Stimulated activated naive B cell treated with anti-CD40 and anti-IgM and Interleukin-4, amounts not matched to agents 10 μg/mL and 1 μg/mL and 100 μg/mL, for 72 hours (primary cell): ENCODE measurements around the gene TSFM.

Source experiments
- ATAC-seq, 2 donors: fragments of 150-1000 bp; cut with Tn5 transposase; replicated peaks; 2 replicates each; pipeline ENCODE4 v1.10.0; 2021; ENCODE audit warnings: moderate library complexity in 1 of 2
- DNase-seq: peaks from one replicate; pipeline ENCODE4 v3.0.0; 2021
- H3K27ac Mint-ChIP-seq: one replicate; pipeline ENCODE4 v1.8.0; 2022; ENCODE audit warnings: mild to moderate bottlenecking, mixed read lengths
- H3K27me3 Mint-ChIP-seq, 2 donors: one replicate each; pipeline ENCODE4 v1.8.0; 2022; ENCODE audit warnings: mixed read lengths in 2 of 2
- H3K36me3 Mint-ChIP-seq, 2 donors: one replicate each; pipeline ENCODE4 v1.8.0; 2022; ENCODE audit warnings: mixed read lengths in 2 of 2, mild to moderate bottlenecking in 1 of 2
- H3K4me1 Mint-ChIP-seq, 2 donors: one replicate each; pipeline ENCODE4 v1.8.0; 2022; ENCODE audit warnings: mixed read lengths in 2 of 2, mild to moderate bottlenecking in 1 of 2
- H3K4me3 Mint-ChIP-seq, 2 donors: one replicate each; pipeline ENCODE4 v1.8.0; 2022; ENCODE audit warnings: mild to moderate bottlenecking in 2 of 2, mixed read lengths in 2 of 2, moderate library complexity in 1 of 2
- H3K9me3 Mint-ChIP-seq, 2 donors: one replicate each; pipeline ENCODE4 v1.8.0; 2022; ENCODE audit warnings: mixed read lengths in 2 of 2, mild to moderate bottlenecking in 1 of 2

Gene TSFM

GRCh38 chr12:57741413-57741789 is 41.2 kb upstream of the TSFM start:
- Mint-ChIP-seq H3K36me3 (peaks cover 10 to 29% of the 10 kb centered on the region in 2 donors), H3K4me1 (peaks cover 41 to 55% of the 10 kb centered on the region in 2 donors), H3K4me3 (peak overlapping the region; percentile 85 to 92), H3K27me3 (no peaks in the 10 kb centered on the region), H3K9me3 (no peaks in the 10 kb centered on the region), H3K27ac (peak overlapping the region; percentile 91)
- ATAC-seq (no peak), DNase-seq (no peak)

DNA sequence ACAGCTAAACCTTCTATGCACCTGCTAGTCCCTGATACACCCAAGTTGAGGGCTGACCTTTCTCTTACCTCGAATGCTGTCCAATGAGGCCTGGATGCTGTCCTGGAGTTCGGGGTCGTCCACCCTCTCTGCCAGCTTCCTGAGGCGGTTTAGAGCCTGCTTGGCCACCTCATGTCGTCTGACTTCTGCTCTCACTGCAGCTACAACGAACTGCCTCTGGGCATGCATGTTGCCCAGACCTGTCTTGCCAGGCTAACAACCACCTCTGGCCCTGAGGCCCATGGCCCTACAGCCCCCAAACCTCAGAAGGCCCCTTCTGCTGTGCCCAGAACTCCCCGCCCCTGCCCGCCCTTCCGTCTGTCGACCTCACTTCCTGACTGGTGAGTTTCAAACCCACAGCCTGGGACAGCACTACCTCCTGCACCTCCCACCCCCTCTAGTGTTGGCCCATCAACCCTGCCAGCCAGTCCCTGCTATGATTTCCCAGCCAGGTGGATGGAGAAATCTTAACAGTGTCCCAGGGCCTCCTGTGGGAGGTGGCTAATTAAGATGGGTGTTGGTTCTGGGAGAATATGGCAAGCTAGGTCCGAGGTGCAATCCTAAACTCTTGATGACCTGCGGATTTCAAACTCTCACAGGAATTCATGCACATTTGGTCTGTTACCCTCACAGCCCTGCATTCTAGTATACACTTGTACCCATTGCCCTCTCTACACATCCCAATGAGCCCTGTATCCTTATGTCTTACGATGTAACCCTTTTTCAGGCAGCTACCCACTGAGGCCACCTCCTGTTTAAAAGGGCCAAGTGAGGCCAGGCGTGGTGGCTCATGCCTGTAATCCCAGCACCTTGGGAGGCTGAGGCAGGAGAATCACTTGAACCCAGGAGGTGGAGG is 40.5 kb upstream of the TSFM start:
- H3K36me3 Mint-ChIP-seq, result peaks cover 10 to 29% of the 10 kb centered on the region in 2 donors
- H3K27me3 Mint-ChIP-seq, result no peaks in the 10 kb centered on the region
- ATAC-seq, result peak; percentile 67 to 70
- peak overlapping the region; percentile 91 for H3K27ac Mint-ChIP-seq
- peaks cover 40 to 58% of the 10 kb centered on the region in 2 donors for H3K4me1 Mint-ChIP-seq
- peak; percentile 57 for DNase-seq
- no peaks in the 10 kb centered on the region for H3K9me3 Mint-ChIP-seq
- peak overlapping the region; percentile 85 to 92 for H3K4me3 Mint-ChIP-seq

GRCh38 chr12:57743769-57744168 is 38.8 kb upstream of the TSFM start:
- Mint-ChIP-seq H3K4me1 (peaks cover 40 to 62% of the 10 kb centered on the region in 2 donors), H3K36me3 (peaks cover 19 to 44% of the 10 kb centered on the region in 2 donors), H3K27ac (no peak overlapping the region), H3K4me3 (peak overlapping the region in 1 of 2 donors; percentile 96), H3K27me3 (no peaks in the 10 kb centered on the region), H3K9me3 (no peaks in the 10 kb centered on the region)
- DNase-seq (no peak), ATAC-seq (no peak)

- no peaks in the 10 kb centered on the region for H3K9me3 Mint-ChIP-seq
- DNase-seq, result peak; percentile 71
- peak; percentile 66 to 68 for ATAC-seq
- H3K4me3 Mint-ChIP-seq, result peak overlapping the region; percentile 96
- peaks cover 39 to 63% of the 10 kb centered on the region in 2 donors for H3K4me1 Mint-ChIP-seq
- H3K27ac Mint-ChIP-seq, result peak overlapping the region; percentile 99
- no peaks in the 10 kb centered on the region for H3K27me3 Mint-ChIP-seq
- H3K36me3 Mint-ChIP-seq, result peaks cover 22 to 44% of the 10 kb centered on the region in 2 donors
Measured at GRCh38 chr12:57744194-57744776, 38.3 kb upstream of the TSFM start.

DNA sequence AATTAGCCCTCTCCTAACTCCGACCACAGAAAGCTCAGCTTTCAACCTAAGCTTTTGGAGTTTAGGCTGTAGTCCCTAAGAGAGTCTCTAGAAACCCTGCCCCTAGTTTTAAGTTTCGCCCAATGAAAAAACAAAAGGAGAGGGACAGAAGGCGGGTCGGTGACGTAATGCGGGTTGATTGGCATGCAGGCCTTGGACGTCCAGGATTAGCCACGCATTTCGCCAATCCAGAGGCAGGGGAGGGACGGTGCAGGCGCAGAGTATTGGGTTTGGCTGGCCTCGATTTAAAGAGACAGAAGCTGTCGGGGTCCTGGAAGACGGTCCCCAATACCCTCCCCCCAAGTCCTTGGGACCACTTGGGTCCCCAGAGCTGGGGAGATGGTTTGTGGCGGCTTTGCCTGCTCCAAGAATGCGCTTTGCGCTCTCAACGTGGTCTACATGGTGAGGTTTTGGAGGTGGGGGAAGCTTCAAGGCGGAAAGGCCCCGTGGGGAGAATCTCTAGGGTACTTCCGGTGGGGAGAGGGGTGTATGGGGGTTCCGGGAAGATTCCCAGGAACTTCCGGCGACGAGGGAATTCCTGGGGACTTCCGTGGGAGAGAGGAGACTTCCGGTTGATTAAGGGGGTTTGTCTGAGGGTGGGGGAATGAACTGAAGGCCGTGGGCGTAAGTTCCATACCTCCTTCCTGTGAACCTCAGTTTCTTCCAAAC is 37.7 kb upstream of the TSFM start, which contains the start of gene TSPAN31:
TSPAN31 (plus strand) TSS at position 263 of the 708 bp plus-strand sequence; CDS start at position 379, 116 bp downstream.
- DNase-seq (peak; percentile 89), ATAC-seq (peak; percentile 89 to 91)
- peak within 1 kb of the TSS; percentile 99 for H3K27ac Mint-ChIP-seq
- no peaks in the 10 kb centered on the region for H3K27me3 Mint-ChIP-seq
- H3K36me3 Mint-ChIP-seq, result peaks cover 21 to 45% of the 10 kb centered on the region in 2 donors
- H3K4me3 Mint-ChIP-seq, result peak within 1 kb of the TSS; percentile 96
- peaks cover 36 to 57% of the 10 kb centered on the region in 2 donors for H3K4me1 Mint-ChIP-seq
- no peaks in the 10 kb centered on the region for H3K9me3 Mint-ChIP-seq

GRCh38 chr12:57745485-57745881 is 37.1 kb upstream of the TSFM start:
- Mint-ChIP-seq H3K4me3 (peak overlapping the region; percentile 96), H3K36me3 (peaks cover 25 to 49% of the 10 kb centered on the region in 2 donors), H3K27me3 (no peaks in the 10 kb centered on the region), H3K9me3 (no peaks in the 10 kb centered on the region), H3K4me1 (peaks cover 38 to 58% of the 10 kb centered on the region in 2 donors), H3K27ac (peak overlapping the region; percentile 99)
- DNase-seq (no peak), ATAC-seq (no peak)

DNA sequence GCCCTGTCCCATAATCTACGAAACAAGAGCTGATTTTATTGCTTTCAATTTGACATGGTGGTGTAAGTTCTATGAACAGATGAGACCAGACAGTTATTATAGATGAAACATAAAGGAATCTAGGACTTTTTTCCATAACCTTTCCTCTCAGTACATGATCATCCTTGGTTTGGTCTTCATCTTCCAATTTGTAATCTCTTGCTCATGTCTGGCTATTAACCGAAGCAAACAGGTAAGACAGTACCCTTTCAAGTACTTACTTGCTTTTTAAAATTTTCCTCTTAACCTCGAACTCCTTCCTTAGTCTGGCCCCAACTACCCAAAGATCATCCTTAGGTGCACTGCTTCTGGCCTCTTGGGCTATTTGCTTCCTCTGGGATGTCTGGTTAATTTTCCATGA is 36.6 kb upstream of the TSFM start:
- H3K4me1 Mint-ChIP-seq, result peaks cover 33 to 58% of the 10 kb centered on the region in 2 donors
- DNase-seq (no peak), ATAC-seq (no peak)
- no peaks in the 10 kb centered on the region for H3K27me3 Mint-ChIP-seq
- no peaks in the 10 kb centered on the region for H3K9me3 Mint-ChIP-seq
- H3K4me3 Mint-ChIP-seq, result peak overlapping the region; percentile 96
- peaks cover 29 to 52% of the 10 kb centered on the region in 2 donors for H3K36me3 Mint-ChIP-seq
- peak overlapping the region; percentile 99 for H3K27ac Mint-ChIP-seq

DNA sequence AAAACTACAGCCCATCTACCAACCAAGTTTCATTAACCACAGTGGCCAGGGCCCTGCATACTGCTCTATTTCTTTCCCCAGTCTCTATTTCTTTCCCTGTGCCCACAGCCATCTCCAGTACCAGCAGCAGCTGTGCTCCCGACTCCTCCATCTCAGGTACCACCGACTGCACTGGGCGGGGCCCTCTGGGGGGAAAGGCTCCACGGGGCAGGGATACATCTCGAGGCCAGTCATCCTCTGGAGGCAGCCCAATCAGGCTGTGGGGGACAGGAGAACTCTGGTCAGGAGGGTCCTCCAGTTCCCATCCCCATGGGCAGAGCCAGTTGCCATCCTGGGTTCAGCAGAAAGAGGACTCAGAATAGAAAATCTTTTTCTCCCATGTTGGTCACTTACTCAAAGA is 33.5 kb upstream of the TSFM start:
- ATAC-seq (no peak), DNase-seq (no peak)
- peaks cover 38 to 61% of the 10 kb centered on the region in 2 donors for H3K36me3 Mint-ChIP-seq
- no peak overlapping the region for H3K27ac Mint-ChIP-seq
- no peaks in the 10 kb centered on the region for H3K9me3 Mint-ChIP-seq
- H3K4me1 Mint-ChIP-seq, result peaks cover 41 to 68% of the 10 kb centered on the region in 2 donors
- H3K4me3 Mint-ChIP-seq, result no peak overlapping the region
- no peaks in the 10 kb centered on the region for H3K27me3 Mint-ChIP-seq

DNA sequence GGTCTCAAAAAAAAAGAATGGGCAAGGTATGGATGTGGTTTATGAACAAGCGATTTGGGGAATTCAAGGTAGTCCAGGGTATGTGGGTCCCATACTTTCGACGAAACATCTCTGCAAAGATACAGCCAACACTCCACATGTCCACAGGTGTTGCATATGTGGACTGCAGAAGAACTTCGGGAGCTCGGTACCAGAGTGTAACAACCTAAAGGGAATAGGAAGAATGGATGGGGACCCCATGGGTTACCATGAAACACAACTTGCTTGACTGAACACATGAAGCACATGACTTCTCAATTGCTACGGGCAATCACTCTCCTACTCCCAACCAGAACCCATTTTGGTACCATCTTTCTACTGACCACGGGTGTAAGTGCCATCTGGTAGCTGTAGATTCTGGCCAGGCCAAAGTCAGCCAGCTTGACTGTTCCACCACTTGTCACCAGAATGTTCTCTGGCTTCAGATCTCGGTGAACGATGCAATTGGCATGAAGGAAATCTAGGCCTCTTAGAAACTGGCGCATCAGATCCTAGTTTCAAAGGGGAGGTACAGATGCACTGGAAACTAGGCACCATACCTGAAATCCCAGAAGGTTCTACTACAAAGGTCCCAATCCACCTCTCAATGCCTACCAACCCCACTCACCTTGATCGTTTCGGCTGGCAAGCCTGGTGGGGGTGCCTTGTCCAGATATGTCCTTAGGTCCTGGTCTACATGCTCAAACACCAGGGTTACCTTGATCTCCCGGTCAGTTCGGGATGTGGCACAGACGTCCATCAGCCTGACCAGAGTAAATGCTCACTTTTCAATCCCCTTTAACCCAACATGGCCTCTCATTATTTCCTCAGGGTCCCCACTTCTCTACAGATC is 31.8 kb upstream of the TSFM start:
- peak overlapping the region; percentile 94 for H3K27ac Mint-ChIP-seq
- H3K9me3 Mint-ChIP-seq, result no peaks in the 10 kb centered on the region
- ATAC-seq (no peak), DNase-seq (no peak)
- H3K4me3 Mint-ChIP-seq, result peak overlapping the region; percentile 93 to 98
- H3K4me1 Mint-ChIP-seq, result peaks cover 34 to 63% of the 10 kb centered on the region in 2 donors
- peaks cover 38 to 51% of the 10 kb centered on the region in 2 donors for H3K36me3 Mint-ChIP-seq
- H3K27me3 Mint-ChIP-seq, result no peaks in the 10 kb centered on the region

- Mint-ChIP-seq H3K36me3 (peaks cover 36 to 46% of the 10 kb centered on the region in 2 donors), H3K27me3 (no peaks in the 10 kb centered on the region), H3K9me3 (no peaks in the 10 kb centered on the region), H3K4me3 (peak overlapping the region; percentile 93 to 98), H3K27ac (peak overlapping the region; percentile 94), H3K4me1 (peaks cover 31 to 61% of the 10 kb centered on the region in 2 donors)
- DNase-seq, result no peak
- ATAC-seq, result no peak
Measured at GRCh38 chr12:57751432-57751787, 31.2 kb upstream of the TSFM start.

DNA sequence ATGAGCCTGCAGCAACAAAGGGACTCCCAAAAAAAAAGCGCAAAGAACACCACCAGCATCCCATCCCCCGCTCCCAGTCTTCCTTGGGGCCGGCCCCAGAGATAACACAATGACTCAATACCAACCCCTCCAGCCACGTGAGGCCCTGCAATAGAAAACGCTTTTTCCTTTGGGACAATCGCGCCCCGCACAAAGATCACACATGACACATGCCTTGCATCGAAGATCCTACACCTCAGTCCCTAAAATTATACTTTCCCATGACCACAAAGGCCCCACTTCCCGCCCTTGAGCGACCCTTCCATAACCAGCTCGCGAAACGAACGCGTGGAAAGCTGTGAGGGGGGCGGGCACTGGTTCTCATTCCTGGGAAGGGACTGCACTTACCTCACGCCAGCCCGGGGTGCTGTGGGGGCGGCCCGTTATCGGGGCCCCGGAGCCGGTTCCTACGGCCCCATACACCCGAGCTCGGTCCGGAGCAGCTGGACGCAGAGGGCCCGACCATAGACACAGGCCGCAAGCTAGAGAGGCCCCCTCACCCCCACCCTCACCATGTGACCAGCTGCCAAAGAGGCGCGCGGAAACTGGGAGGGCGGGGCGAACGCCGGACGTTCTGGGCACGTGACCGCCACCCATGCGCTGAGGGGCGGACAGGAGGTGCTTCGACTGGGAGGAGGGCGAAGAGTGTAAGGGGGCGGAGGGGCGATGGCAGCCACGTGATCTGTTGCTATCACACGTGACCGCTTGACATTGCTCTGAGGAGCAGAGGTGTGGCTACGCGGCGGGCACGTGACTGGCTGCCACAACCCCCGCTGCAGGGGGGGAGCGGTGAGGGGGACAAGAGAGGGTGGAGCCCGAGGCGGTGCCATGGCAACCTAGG is 30.6 kb upstream of the TSFM start, which contains the start of gene CDK4:
CDK4 (minus strand) TSS at position 523 of the 880 bp plus-strand sequence. CDS start 593 bp downstream, outside the sequence.
- Mint-ChIP-seq H3K4me1 (peaks cover 35 to 65% of the 10 kb centered on the region in 2 donors), H3K4me3 (peak within 1 kb of the TSS; percentile 93 to 98), H3K27me3 (no peaks in the 10 kb centered on the region), H3K9me3 (no peaks in the 10 kb centered on the region), H3K36me3 (peaks cover 37 to 44% of the 10 kb centered on the region in 2 donors), H3K27ac (peak within 1 kb of the TSS; percentile 94)
- ATAC-seq (peak; percentile 77 to 84), DNase-seq (peak; percentile 99)

GRCh38 chr12:57752668-57753000 is 30.0 kb upstream of the TSFM start:
- no peak for ATAC-seq
- H3K4me1 Mint-ChIP-seq, result peaks cover 37 to 63% of the 10 kb centered on the region in 2 donors
- peak overlapping the region; percentile 94 for H3K27ac Mint-ChIP-seq
- peaks cover 33 to 39% of the 10 kb centered on the region in 2 donors for H3K36me3 Mint-ChIP-seq
- DNase-seq, result no peak
- no peaks in the 10 kb centered on the region for H3K9me3 Mint-ChIP-seq
- no peaks in the 10 kb centered on the region for H3K27me3 Mint-ChIP-seq
- H3K4me3 Mint-ChIP-seq, result peak overlapping the region; percentile 93 to 98
